HepG2 (cell line): ENCODE measurements around the gene L3MBTL3. TPM values are rescaled to one million over a fixed set of nuclear protein-coding genes. Genes with fewer than 3 reads are reported as not detected.

Source experiments
- ATAC-seq: fragments of 200-7000 bp; cut with Tn5 transposase; 3 replicates; pipeline ENCODE4 v1.9.1; 2020; ENCODE audit warnings: mild to moderate bottlenecking, moderate library complexity
- BruUV-seq: library from RNA; stranded (reverse); fragments of 400-500 nt; replicated peaks from 2 replicates; lab custom pipeline; 2021; lab: Mats Ljungman, UMichigan
- CTCF ChIA-PET: fragments of 300-600 bp; formaldehyde crosslinking; extraction: SDS; loops from one replicate; lab custom pipeline; 2021; ENCODE audit warnings: low total read pairs, inconsistent platforms, low intra/inter-chr PET ratio; lab: Yijun Ruan, JAX
- POLR2A ChIA-PET: fragments of 350-600 bp; sonication (Branson Sonifier 250); formaldehyde crosslinking; loops from one replicate; lab custom pipeline; 2020; ENCODE audit warnings: antibody characterized with exemption, inconsistent platforms; lab: Yijun Ruan, JAX
- DNase-seq: peaks from one replicate; pipeline ENCODE4 v3.0.0-alpha.2; 2015; ENCODE audit warnings: low spot score
- FAIRE-seq: peaks from 3 replicates; lab custom pipeline; 2011; peaks lifted over from hg19 to GRCh38; lab: Jason Lieb, UNC
- H2AFZ ChIP-seq: one replicate; pipeline ENCODE4 v1.6.1; 2011; ENCODE audit warnings: low read length, inconsistent platforms
- H3K27ac ChIP-seq: fragments of 300-600 bp; 3 replicates; pipeline ENCODE4 v1.8.0; 2011; ENCODE audit warnings: mixed run types, mild to moderate bottlenecking, mixed read lengths, low read length, inconsistent platforms; ENCODE audit not compliant: insufficient read depth; ENCODE audit errors: extremely low read length
- H3K27me3 ChIP-seq, 2 experiments: fragments of 200-600 bp in 1 of 2; 2 replicates in 1 of 2; 3 replicates in 1 of 2; pipeline versions ENCODE4 v1.6.0 to v1.8.0; 2011; ENCODE audit warnings: low read length in 2 of 2, mild to moderate bottlenecking in 2 of 2, moderate library complexity in 2 of 2, inconsistent platforms in 1 of 2; ENCODE audit not compliant: insufficient read depth in 2 of 2, control insufficient read depth in 1 of 2
- H3K36me3 ChIP-seq, 2 experiments: fragments of 200-600 bp in 1 of 2; replicated peaks in 1 of 2; 2 replicates in 1 of 2; 3 replicates in 1 of 2; pipeline versions ENCODE4 v1.5.1 to v1.8.0; 2011; ENCODE audit warnings: low read length in 2 of 2, inconsistent platforms in 1 of 2; ENCODE audit not compliant: insufficient read depth in 2 of 2, control insufficient read depth in 1 of 2
- H3K4me1 ChIP-seq: 2 replicates; pipeline ENCODE4 v1.5.1; 2012; ENCODE audit warnings: low read length, inconsistent platforms; ENCODE audit not compliant: insufficient read depth
- H3K4me2 ChIP-seq: 2 replicates; pipeline ENCODE4 v1.6.0; 2011; ENCODE audit warnings: low read depth, low read length, inconsistent platforms
- H3K4me3 ChIP-seq, 3 experiments: fragments of 200-600 bp in 1 of 3; sonication (generic), shearing (Covaris generic) in 1 of 3; replicated peaks in 1 of 3; 2 replicates each; pipeline ENCODE4 v1.5.1; 2011 to 2016; ENCODE audit warnings: low read length in 3 of 3, inconsistent platforms in 2 of 3, low read depth in 2 of 3, mild to moderate bottlenecking in 2 of 3, control low read depth in 1 of 3, mixed read lengths in 1 of 3; ENCODE audit not compliant: insufficient read depth in 1 of 3
- H3K79me2 ChIP-seq: one replicate; pipeline ENCODE4 v1.6.1; 2011; ENCODE audit warnings: low read length, inconsistent platforms; ENCODE audit not compliant: insufficient read depth
- H3K9ac ChIP-seq: 2 replicates; pipeline ENCODE4 v1.6.0; 2011; ENCODE audit warnings: mild to moderate bottlenecking, low read depth, low read length, inconsistent platforms; ENCODE audit not compliant: insufficient read depth
- H3K9me3 ChIP-seq: 2 replicates; pipeline ENCODE4 v1.5.1; 2012; ENCODE audit warnings: mild to moderate bottlenecking, low read length
- H4K20me1 ChIP-seq: 2 replicates; pipeline ENCODE4 v1.6.0; 2011; ENCODE audit warnings: inconsistent platforms, mild to moderate bottlenecking, low read length, moderate library complexity; ENCODE audit not compliant: insufficient read depth
- AGO2 ChIP-seq: fragments of 200-400 bp; formaldehyde crosslinking; optimal IDR thresholded peaks from 2 replicates; pipeline ENCODE3; 2017; ENCODE audit warnings: mild to moderate bottlenecking, low read depth, low read length, moderate library complexity
- GTF2F1 ChIP-seq: fragments of 150-350 bp; IDR thresholded peaks from 2 replicates; pipeline ENCODE4 v1.6.1; 2014; ENCODE audit warnings: low read length
- KLF12 ChIP-seq: sonication (generic); formaldehyde crosslinking; IDR thresholded peaks from 2 replicates; pipeline ENCODE4 v1.4.0; 2020; ENCODE audit warnings: missing genetic modification reagents, borderline replicate concordance
- MAFK ChIP-seq, 2 experiments: IDR thresholded peaks in 1 of 2; conservative IDR thresholded peaks in 1 of 2; 2 replicates each; pipeline ENCODE4 v1.6.1; 2011; ENCODE audit warnings: improper control_type of control experiment in 2 of 2, low read length in 2 of 2
- MNT ChIP-seq: fragments of 450-650 bp; IDR thresholded peaks from 2 replicates; pipeline ENCODE4 v1.6.1; 2016
- NFIC ChIP-seq: IDR thresholded peaks from 2 replicates; pipeline ENCODE4 v1.6.1; 2012; ENCODE audit warnings: mild to moderate bottlenecking, low read length, inconsistent platforms
- PHF8 ChIP-seq: sonication (generic); formaldehyde crosslinking; IDR thresholded peaks from 2 replicates; pipeline ENCODE4 v1.5.0; 2020; ENCODE audit warnings: missing genetic modification reagents
- U2AF2 ChIP-seq: fragments of 200-400 bp; formaldehyde crosslinking; IDR thresholded peaks from 2 replicates; pipeline ENCODE4 v1.6.1; 2017; ENCODE audit warnings: low read depth, mild to moderate bottlenecking, low read length
- ZNF256 ChIP-seq: sonication (generic); formaldehyde crosslinking; conservative IDR thresholded peaks from 2 replicates; pipeline ENCODE4 v1.4.0; 2020; ENCODE audit warnings: missing genetic modification reagents
- ZSCAN22 ChIP-seq: sonication (generic); formaldehyde crosslinking; IDR thresholded peaks from 2 replicates; pipeline ENCODE4 v1.4.0; 2020; ENCODE audit warnings: mild to moderate bottlenecking, missing genetic modification reagents
- WGBS: methylation state at CpG from one replicate; pipeline ENCODE4 v1.1.6; 2017; ENCODE audit warnings: low lambda C conversion rate; 5-methylcytosine and 5-hydroxymethylcytosine counted together
- in situ Hi-C: cut with HindIII; loops from 2 replicates; pipeline ENCODE4 v1.10.0; 2017; ENCODE audit warnings: low pct_unique_long_range_greater_than_20kb; ENCODE audit not compliant: extremely low pct_ligation_motif_present
- intact Hi-C: fragments of 100-400 bp; cut with micrococcal nuclease; formaldehyde crosslinking; loops from one replicate; pipeline ENCODE4 v1.10.0; 2022; ENCODE audit not compliant: unreplicated experiment
- polyA plus RNA-seq, 8 experiments: library from polyadenylated mRNA; depleted of rRNA in 3 of 8; stranded (reverse) in 7 of 8; unstranded in 1 of 8; fragments of >200 nt; fragmentation: Illumina TruSeq in 4 of 8; extraction: Trizol in 4 of 8; gene quantifications; 2 replicates each; pipeline versions ENCODE4 v1.2.1 to v1.2.3, GENCODE V29; 2011 to 2016; ENCODE audit warnings: low read depth in 4 of 8, missing spikeins in 1 of 8, mixed read lengths in 1 of 8; ENCODE audit not compliant: insufficient read depth in 1 of 8
- total RNA-seq, 5 experiments: library from RNA; depleted of rRNA; stranded (reverse); fragments of >200 nt; fragmentation: Illumina TruSeq; extraction: Trizol; gene quantifications; 2 replicates each; pipeline ENCODE4 v1.2.3, GENCODE V29; 2016; ENCODE audit warnings: low read depth in 1 of 5
- TF ChIP-seq, protein P1 (sequence below): IDR thresholded peaks from 2 replicates; pipeline ENCODE4 v1.6.1; 2016; ENCODE audit warnings: control low read depth

Gene L3MBTL3
- total and polyA plus RNA-seq, 2 of the 13 experiments (the other 11 are each of a cell fraction or from before 2014, with no cell fraction given), result 1.5 to 2.5 TPM

- POLR2A ChIA-PET, result no interaction called here
- TF ChIP-seq U2AF2 (no peak), KLF12 (CRISPR knock-in tag) (no peak), MNT (no peak), GTF2F1 (no peak), AGO2 (no peak), ZSCAN22 (CRISPR knock-in tag) (no peak), MAFK (conservative IDR thresholded peaks at IDR 0.05 in 1 of 2, IDR thresholded peaks at IDR 0.05 in 1 of 2; ENCODE audit: low read length in 2 of 2) (no peak), ZNF256 (no peak), PHF8 (CRISPR knock-in tag) (no peak), NFIC (no peak)
- TF ChIP-seq, protein P1, sequence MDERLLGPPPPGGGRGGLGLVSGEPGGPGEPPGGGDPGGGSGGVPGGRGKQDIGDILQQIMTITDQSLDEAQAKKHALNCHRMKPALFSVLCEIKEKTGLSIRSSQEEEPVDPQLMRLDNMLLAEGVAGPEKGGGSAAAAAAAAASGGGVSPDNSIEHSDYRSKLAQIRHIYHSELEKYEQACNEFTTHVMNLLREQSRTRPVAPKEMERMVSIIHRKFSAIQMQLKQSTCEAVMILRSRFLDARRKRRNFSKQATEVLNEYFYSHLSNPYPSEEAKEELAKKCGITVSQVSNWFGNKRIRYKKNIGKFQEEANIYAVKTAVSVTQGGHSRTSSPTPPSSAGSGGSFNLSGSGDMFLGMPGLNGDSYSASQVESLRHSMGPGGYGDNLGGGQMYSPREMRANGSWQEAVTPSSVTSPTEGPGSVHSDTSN (CRISPR knock-in tag), result no peak
- intact Hi-C loops, result no loop called here
Observed at GRCh38 chr6:130150906-130151305, 132.5 kb downstream of the L3MBTL3 start.

More at GRCh38 chr6:130150906-130151305, 132.5 kb downstream of the L3MBTL3 start:
- CTCF ChIA-PET, result no interaction called here
- in situ Hi-C loops, result no loop called here
- Histone ChIP-seq H3K27me3 (peaks cover 0 to 6% of the 10 kb centered on the region in 2 experiments; a peak in 1 of 5 replicates), H3K4me1 (no peaks in the 10 kb centered on the region), H3K9me3 (no peaks in the 10 kb centered on the region), H3K27ac (no peak overlapping the region), H3K9ac (no peak overlapping the region), H3K36me3 (no peaks in the 10 kb centered on the region), H3K4me2 (no peak overlapping the region), H3K79me2 (no peaks in the 10 kb centered on the region), H2AFZ (no peak overlapping the region), H4K20me1 (no peaks in the 10 kb centered on the region), H3K4me3 (no peak overlapping the region)
- no peak for ATAC-seq
- FAIRE-seq, result no peak
- no peak for DNase-seq
- no TSS peak for BruUV-seq
- WGBS, result 32% methylated on average over 8 of the region's 8 CpGs
